GM19351 (cell line): Measurements from ENCODE around the gene PARD3B.

Experiments used
- ATAC-seq: cut with Tn5 transposase; IDR thresholded peaks from one replicate; pipeline ENCODE4 v1.9.1; 2021; ENCODE audit warnings: mild to moderate bottlenecking, moderate library complexity; ENCODE audit not compliant: unreplicated experiment

PARD3B gene

DNA sequence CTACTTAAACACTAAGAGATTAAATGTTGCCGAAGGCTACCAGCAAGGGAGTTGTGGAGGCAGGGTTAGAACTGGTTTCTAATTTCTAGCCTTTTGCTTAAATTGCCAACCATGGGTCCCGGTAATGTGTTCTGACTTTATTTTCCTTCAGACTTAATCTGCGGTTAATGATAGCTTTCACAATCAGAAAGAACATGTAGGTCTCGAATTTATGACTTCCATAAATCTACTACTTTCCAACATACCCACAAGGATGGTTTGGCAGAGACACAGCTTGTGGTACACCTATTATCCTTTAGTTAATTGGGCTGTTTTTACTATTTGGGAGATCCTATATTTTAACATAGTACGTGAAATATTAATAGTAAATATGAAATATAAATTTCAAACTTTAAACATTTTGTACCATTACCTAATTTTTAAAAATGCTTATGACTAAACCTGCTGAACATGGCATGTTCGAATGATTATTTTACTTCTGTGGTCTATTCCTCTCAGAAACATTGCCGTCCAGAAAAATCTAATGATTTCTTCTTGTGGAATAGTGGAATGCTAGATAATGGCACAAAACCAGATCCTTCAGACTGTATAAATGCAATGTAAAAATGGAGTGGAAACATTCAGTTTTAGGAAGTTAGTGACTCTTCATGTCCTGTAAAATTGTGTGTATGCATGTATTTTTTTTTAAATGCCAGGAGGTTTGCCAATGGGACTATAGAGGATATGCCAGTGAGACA is 41.3 kb downstream of the PARD3B start:
- no peak for ATAC-seq

DNA sequence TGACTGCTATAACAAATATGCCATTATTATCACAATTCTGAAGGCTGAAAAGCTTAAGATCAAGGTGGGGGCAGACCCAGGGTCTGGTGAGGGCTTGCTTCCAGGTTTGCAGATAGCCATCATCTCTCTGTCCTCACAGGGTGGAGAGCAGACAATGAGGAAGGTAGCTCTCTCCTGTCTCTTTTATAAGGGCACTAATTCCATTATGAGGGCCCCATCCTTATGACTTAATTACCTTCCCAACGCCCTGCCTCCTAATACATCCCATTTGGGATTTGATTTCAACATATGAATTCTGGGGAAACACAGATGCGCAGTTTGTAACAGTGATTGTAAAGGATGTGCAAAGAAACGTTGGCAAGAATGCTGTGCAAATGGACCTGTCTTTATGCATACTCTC is 44.8 kb downstream of the PARD3B start:
- no peak for ATAC-seq

- no peak for ATAC-seq
Observed at GRCh38 chr2:204591225-204591624, 46.0 kb downstream of the PARD3B start.

DNA sequence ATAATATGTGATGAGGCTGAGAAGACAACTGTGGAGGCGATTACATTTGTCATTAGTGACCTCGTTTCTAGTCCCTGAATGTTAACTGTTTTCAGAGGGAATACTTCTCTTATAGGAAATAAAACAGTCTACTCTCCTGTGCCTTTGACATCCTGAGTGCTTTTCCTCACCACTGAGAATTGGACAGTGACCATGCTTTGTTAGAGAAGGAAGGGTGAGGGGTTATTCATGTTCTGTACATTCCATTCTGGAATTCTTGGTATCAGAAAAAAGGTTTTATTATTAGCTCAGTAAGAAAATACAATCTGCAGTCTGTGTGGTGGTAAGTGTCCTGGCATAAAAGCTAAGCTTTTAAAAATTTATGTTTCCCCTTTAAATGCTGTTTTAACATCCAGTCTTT is 58.8 kb downstream of the PARD3B start:
- ATAC-seq, result no peak

DNA sequence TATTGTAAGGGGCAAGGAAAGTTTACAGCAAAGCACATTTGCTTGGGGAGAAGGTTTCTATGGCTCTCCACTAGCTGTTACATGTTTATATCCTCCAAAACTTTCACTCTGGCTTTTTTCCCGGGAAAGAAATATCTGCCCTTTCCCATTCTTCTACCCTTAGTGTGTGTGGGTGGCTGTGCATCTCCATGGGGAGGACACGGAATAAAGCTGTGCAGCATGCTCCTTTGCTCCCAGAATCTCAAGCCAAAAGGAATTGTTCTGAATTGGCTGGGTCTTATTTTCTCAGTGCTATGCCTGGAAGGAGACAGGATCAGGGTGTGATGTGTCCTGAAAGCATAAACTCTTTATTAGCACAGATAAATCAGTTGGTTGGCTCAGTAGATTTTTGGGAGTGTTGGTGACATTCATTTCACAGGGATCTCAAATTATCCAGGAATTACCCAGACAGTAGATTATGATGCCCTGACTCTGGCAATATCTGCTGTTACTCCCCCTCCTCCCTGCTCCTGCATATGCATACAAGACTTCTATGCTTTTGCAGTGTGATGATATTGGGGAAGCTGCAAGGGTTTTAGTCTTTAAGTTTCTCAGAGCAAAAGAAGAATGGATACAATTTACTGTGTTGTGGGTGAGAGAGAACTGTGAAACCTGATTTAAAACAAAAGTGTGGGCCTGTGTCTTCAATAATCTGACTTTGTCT is 63.1 kb downstream of the PARD3B start:
- no peak for ATAC-seq

GRCh38 chr2:204611017-204611631 is 65.8 kb downstream of the PARD3B start:
- no peak for ATAC-seq

GRCh38 chr2:204611764-204612163 is 66.5 kb downstream of the PARD3B start:
- ATAC-seq, result no peak

DNA sequence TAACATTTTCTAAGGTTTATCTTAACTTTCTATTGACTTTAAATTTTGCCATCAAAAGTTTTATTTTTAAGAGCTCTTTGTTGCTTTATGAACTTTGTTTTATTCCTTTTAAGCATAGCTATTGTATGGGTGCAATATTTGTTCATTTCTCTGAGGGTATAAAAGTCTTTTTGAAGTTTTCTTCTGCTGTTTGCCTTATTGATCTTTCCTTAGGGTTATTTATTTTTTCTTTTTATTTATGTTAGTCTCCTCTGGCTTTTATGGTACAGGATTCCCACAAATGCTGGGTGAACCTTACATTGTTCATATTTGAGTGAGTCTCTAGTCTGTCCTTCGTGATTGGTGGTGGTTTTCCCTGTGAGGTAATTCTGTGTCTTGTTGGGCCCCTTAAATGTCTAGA is 68.4 kb downstream of the PARD3B start:
- ATAC-seq, result no peak

GRCh38 chr2:204615456-204615855 is 70.2 kb downstream of the PARD3B start:
- ATAC-seq, result no peak

DNA sequence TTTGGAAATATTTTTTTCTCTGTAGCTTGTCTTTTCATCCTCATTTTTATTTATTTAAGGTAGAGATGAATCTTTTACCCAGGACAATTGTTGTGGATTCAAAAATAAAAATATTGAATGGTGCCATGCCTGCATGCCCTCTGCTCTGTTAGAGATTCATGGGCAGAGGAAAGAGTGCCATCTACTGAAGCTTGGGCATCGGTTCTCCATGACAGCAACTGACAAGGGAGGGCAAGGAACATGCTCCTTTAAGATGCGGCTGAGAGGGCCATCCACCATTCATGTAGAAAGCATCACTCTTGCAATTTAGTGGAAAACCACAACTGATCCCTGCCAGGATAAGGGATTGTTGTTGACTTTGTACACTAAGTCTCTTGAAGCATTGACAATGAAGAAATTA is 79.9 kb downstream of the PARD3B start:
- ATAC-seq, result no peak

GRCh38 chr2:204628926-204629712 is 83.8 kb downstream of the PARD3B start:
- ATAC-seq, result no peak

DNA sequence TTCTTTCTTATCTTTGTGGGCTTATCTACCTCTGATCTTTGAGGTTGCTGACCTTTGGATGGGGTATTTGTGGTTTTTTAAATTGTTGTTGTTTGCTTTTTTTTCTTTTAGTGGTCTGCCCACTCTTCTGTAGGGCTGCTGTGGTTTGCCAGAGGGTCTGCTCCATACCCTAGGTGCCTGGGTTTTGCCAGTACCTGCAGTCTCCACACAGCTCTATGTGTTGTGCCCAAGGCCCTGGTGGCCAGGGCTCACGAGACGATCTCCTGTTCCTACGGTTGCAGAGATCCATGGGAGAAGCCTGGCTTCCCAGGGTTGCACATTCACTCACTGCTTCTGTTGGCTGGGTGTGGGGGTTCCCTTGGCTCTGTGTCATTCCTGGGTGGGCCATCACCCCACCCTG is 87.1 kb downstream of the PARD3B start:
- ATAC-seq, result no peak

GRCh38 chr2:204634564-204634963 is 89.3 kb downstream of the PARD3B start:
- no peak for ATAC-seq

GRCh38 chr2:204635478-204635877 is 90.2 kb downstream of the PARD3B start:
- no peak for ATAC-seq

- no peak for ATAC-seq
Observed at GRCh38 chr2:204638471-204639194, 93.4 kb downstream of the PARD3B start.

DNA sequence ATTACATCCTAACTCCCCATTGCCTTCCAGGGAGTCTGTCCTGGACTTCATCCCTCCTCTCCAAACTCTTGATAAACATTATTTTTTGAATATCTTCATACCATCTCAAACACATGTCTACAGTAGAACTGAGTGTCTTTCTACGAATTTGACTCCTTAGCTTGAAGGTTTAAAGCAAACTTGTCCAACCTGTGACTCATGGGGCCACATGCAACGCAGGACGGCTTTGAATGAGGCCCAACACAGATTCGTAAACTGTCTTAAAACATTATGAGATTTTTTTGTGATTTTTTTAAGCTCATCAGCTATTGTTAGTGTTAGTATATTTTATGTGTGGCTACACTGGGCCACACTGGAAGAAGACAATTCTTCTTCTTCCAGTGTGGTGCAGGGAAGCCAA is 98.1 kb downstream of the PARD3B start:
- ATAC-seq, result no peak

DNA sequence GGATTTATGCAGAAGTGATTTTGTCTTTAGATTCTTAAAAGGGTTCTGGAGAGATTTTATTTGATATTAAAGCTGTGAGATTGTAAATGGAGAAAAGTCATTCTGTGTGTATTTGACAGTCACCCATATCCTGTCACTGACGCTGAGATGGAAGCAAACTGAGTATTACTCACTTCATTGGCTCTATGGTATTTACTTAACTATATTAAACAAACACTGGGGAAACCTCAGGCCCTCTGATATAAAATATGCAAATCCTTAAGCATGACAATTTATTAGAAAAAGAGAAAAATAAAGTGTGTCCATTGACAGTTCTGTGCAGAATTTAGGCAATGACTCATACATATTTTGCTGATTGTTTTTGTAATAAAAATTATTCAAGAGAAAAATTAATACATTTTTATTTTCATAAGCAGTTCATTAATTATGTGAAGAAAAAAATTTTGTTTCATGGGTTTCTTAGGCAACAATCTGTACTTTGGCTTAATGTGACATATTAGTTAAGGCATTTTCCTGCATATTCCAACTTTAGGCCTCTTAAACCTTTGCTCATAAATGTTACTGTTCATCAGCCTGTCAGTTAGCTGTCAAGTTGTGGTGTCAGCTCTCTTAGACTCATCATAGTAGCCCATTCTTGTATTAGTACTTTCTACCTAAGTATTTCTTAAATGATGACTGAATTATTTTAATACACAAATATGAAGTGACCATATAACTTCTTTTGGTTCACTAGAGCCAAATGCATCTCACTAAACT is 99.9 kb downstream of the PARD3B start:
- ATAC-seq, result no peak

- no peak for ATAC-seq
Observed at GRCh38 chr2:204647626-204648025, 102.4 kb downstream of the PARD3B start.

DNA sequence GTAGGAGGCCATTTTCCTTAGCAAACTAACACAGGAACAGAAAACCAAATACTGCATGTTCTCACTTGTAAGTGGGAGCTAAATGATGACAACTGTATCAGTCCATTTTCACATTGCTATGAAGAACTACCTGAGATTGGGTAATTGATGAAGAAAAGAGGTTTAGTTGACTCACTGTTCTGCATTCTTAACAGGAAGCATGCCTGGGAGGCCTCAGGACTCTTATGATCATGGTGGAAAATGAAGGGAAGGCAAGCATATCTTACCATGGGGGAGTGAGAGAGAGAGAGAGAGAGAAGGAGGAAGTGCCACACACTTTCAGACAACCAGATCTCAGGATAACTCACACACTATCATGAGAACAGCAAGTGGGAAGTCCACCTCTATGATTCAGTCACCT is 105.3 kb downstream of the PARD3B start:
- ATAC-seq, result no peak

- ATAC-seq, result no peak
Observed at GRCh38 chr2:204652063-204652462, 106.8 kb downstream of the PARD3B start.
